ENCODE data around the gene LORICRIN.

Gene LORICRIN

DNA sequence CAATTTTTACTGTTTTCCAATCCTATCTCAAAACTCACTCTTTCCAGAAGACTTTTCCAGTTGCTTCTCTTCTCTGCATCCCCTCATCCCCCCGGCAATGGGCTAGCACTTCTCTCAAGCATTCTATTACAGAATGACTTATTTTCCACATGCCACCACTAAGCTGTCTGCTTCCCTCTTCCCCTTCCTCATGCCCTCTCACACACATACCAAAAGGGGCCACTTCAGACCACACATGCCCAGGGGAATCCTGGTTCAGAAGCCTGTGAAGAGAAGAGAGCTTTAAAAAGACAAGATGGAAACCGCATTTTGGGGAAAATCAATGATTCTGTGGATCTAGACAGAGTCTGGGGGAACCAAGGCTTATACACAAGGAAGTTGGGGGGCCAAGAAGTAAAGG lies 8.4 kb upstream of the LORICRIN start:
- DNase-seq, result no peak

DNA sequence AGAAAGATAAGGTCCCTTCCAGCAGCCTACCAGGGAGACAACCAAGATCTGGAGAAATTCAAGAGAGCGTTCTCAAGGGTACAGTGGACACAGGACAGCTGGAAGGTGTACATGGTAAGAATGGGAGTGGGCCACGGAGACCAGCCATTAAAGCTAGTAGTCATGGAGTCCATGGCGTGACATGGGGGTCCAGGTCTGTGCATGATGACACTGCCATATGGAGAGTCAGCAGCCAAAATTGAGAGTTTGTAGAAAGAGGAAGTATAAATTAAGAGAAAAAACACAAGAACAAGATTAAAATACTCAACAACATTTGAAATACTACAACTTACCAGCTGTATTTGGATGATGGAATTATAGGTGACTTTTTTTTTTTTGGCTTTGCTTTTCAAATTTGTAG lies 7.9 kb upstream of the LORICRIN start:
- DNase-seq, result no peak

DNA sequence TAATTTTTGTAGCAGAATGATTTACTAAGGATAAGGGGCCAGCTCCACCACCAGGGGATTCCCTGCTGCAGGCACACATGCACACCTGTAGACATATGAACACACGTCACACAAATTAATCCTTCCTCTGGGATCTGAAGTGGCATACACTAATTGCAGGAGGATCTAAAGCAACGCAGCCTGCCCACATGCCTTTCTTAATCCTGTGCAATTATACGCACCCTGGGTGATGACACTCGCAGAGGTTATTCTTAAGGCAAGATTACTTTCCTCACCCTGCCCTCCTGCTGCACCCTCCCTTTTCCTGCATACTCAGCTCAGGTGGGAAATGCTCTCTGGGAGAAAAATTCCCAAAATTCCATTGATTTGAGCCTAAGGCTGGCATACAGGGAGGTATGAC lies 7.5 kb upstream of the LORICRIN start:
- DNase-seq, result no peak

DNA sequence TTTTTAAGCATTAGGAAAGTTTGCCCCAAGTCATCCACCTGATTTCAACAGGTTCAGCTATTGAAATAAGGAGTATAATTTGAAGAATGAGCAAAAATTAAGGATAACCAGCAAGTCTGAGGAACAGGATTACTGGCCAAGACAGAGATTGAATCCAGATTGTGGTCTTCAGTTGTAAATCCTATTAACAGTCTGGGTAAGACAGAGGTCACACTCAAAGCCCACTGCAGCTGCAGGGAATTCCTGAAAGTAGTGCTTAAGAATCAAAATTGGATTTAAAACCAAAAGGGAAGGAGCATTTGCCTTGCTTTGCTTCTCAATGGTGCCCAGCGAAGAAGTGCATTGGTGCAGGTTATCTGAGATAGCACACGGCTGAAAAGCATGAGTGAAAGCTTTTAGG lies 6.4 kb upstream of the LORICRIN start:
- no peak for DNase-seq

DNA sequence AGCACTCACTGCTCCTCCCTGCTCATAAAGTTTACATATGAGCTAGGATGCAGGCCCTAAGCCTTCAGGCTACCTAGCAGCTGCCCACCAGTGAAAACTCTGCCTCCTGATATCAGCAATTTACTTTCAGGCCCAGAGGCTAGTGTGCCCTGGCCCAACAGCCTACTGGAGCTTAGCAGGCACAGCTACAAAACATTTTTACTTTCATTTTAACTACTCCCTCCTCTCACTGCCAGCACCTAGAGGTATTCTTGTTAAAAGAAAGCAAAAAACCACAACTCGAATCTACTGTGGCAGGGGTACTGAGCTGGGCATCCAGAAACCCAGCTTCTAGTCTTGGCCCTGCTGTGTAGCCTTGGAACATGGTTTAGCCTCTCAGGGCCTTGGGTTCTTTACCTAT lies 5.8 kb upstream of the LORICRIN start:
- DNase-seq, result no peak

DNA sequence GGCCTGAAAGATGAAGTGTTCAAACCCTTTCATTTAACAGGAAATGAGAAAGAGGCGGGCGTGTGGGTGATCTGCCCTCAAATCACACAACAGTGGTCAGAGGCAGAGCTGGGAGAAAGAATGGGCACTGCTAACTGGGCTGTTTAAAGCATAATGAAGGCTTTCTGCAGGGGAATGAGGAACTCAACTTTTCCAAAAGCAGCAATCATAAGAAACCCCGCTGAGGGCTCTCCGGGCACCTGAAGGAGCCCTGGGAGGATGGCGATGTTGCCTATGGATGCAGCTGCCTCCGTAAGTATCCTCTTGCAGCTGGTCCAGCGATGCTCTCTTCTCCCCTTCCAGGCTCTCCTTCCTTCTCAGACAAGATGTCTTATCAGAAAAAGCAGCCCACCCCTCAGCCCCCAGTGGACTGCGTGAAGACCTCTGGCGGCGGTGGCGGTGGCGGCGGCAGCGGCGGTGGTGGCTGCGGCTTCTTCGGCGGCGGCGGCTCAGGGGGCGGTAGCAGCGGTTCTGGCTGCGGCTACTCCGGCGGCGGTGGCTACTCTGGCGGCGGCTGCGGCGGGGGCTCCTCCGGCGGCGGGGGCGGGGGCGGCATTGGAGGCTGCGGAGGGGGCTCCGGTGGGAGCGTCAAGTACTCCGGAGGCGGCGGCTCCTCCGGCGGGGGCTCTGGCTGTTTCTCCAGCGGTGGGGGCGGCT lies 1.2 kb downstream of the LORICRIN start:
- DNase-seq, result no peak

DNA sequence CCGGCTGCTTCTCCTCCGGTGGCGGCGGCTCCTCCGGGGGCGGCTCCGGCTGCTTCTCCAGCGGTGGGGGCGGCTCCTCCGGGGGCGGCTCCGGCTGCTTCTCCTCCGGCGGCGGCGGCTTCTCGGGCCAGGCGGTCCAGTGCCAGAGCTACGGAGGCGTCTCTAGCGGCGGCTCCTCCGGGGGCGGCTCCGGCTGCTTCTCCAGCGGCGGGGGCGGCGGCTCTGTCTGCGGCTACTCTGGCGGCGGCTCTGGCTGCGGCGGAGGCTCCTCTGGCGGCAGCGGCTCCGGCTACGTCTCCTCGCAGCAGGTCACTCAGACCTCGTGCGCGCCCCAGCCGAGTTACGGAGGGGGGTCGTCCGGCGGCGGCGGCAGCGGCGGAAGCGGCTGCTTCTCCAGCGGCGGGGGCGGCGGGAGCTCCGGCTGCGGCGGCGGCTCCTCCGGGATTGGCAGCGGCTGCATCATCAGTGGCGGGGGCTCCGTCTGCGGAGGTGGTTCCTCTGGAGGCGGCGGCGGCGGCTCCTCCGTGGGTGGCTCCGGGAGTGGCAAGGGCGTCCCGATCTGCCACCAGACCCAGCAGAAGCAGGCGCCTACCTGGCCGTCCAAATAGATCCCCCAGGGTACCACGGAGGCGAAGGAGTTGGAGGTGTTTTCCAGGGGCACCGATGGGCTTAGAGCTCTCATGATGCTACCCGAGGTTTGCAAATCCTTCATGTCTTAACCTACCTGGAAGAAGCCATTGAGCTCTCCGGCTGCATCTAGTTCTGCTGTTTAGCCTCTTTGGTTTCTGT lies 2.0 kb downstream of the LORICRIN start:
- DNase-seq, result no peak

DNA sequence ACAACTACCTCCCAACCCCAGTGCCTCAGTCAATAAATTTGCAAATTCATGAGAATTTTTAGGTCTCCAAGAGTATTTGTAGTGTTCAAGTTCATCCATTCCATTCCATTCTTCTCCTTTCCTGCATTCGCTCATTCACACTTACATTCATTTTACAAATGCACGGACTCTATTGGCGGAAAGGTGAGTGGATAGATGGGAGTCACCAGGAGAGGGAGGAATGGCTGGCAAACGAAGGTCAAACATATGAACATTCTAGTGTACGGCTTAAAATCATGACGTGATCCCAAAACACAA lies 2.5 kb downstream of the LORICRIN start:
- DNase-seq, result no peak

DNA sequence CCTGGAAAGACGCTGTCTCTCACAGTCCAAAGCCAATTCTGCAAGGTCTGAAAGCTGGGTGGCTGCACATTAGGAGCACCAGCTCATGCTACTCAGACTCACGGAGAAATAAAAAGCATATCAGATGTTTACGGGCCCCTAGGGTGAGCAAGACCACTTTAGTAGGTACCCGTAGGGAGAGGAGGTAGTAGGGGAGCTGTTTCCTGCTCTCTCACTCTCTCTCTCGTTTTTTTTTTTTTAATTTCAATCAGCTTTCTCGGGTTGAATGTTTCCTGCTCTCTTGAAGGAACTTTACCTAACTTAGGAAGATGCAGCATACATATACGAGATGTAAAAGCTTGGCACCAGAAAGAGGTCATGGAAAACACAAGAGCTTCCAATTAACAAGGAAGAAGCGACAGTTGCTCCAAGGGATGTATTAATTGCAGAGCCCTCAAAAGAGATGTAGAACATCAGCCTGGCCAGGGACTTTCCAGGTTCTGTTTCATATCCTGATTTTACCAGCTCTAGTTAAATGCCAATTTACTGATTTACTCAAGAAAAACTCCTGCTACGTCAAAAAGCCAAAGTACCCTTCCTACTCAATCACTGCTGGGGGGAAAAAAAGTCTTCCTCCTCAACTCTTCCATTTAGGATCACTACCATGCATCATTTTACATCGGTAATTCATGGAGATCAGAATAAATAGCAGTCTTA lies 3.1 kb downstream of the LORICRIN start:
- DNase-seq, result no peak

DNA sequence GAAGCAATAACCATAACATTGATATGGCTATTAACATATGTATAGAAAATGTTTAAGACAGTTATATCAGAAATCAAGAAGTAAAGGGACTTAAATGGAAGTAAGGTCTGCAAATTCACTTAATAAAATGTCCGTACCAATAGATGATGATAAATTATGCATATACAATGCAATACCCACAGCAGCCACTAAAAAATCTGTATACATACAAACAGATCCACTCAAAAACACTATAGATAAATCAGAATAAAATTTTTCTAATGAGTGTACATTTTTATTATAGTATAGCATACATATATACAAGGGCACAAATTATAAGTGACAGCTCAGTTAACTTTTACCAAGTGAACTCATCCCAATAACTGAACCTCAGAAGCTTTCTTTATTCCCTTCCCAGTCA lies 6.0 kb downstream of the LORICRIN start:
- DNase-seq, result no peak

DNA sequence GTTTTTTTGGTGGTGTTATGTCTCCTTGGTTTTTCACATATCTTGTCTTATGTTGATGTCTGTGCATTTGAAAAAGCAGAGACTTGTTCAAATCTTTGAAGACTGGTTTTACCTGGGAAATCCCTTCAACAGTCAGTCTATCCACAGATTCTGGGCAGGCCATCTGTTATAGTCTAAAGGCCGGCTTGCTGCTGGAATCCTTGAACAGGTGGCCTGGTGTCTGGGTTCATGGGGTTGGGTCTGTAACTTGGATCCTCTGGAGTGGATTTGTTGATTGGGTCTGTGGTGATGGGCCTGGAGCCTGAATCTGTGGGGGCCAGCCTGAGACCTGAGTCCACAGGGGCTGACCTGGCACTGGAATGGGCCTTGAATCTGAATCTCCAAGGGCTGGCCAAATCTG lies 12.2 kb downstream of the LORICRIN start:
- no peak for DNase-seq

DNA sequence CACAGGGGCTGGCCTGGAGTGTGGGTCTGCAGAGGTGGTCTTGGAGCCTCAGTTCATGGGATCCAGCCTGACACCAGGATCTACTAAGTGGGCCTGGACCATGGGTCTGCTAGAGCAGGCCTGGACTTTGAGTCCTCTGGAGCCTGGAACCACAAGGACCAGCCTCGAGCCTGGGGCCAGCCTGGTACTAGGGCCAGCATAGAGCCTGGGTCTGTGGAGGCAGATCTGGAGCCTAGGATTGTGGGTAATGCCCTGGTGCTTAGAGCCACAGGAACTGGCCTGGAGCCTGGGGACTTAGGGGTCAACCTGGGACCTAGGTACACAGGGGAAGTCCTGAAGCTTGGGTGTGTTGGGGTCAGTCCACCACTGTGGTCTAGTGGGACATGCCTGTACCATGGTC lies 12.7 kb downstream of the LORICRIN start:
- DNase-seq, result no peak

DNA sequence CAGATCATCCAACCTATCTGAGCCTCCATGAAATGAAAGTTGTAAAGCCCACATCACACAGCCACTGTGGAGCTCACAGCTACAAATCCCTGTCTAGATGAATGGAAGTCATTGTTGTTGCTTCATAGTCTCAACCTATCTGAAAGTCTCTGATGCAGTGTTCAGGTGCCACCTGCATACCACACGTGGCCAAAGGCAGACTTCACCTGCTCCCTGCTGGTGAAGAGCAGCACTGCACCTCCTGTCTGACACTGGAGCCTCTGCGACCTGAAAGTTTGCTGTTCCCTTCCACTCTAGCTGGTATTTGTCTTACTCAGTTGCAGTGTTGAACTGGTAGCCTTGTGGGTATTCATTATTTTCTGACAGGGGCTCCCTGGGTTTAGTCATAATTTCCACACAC lies 18.4 kb downstream of the LORICRIN start:
- DNase-seq, result no peak

DNA sequence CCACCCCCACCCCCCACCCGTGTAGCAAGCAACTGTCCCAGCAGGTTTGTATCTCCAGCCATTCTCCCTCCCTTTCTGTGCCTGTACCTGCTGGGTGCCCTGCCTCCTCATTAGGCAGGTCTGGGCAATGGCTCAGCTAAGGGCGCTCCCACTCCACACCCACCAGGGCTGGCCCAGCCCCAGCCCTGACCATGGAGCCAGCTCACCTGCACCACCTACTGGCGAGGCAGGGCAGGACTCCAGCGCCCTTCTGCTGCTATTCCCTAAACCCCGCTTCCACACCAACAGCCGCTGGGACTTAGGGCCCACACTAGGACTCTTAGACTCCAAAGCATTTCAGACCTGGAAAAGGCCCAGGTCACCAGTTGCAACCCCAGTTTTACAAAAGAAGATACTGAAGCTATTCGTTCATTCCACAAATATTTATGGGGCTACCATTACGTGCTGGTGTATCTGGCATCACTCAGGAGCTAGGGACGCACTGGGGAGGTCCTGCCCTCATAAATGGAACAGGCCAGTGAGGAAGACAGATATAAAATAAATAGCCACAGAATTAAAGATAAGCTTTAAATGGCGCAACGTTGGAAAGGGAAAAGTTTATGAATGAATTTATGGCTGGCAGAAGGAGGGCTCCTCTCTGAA lies 29.3 kb downstream of the LORICRIN start:
- DNase-seq, result no peak

DNA sequence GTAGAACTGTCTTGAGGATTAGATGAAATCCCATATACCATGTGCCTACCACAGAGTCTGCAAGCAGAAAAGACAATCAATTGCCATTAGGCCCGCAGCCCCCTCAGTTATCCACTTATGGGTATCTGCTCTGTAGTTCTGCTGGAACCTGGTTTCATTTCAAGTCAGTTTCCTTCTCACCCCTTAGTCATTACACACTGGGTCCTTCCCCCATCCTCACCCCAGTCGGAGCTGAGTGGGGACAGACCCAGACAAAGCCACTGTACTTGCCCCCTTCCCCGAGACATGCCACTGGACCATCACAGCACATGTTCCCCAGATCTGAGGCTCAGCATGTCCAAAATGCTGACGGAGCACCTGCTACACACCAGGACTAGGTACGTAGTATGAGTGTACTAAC lies 32.0 kb downstream of the LORICRIN start:
- no peak for DNase-seq

DNA sequence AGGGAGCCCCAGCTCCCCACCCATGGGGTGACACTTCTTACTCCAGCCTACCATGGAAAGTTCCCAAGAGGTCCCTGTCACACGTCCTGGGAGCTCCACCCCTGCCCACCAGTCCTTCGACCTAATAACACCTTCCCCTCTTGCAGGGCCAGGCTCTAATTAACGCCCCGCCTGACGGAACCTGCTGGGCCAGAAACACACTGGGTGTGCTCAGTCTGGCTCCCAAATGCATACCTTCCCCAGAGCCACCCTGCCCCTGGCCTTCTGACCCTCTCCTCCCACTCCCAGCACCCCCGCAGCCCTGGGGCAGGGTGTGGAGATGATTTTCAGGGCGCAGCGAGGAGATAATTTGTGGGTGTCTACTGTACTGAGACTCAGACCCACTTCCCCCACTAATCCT lies 32.7 kb downstream of the LORICRIN start:
- no peak for DNase-seq

DNA sequence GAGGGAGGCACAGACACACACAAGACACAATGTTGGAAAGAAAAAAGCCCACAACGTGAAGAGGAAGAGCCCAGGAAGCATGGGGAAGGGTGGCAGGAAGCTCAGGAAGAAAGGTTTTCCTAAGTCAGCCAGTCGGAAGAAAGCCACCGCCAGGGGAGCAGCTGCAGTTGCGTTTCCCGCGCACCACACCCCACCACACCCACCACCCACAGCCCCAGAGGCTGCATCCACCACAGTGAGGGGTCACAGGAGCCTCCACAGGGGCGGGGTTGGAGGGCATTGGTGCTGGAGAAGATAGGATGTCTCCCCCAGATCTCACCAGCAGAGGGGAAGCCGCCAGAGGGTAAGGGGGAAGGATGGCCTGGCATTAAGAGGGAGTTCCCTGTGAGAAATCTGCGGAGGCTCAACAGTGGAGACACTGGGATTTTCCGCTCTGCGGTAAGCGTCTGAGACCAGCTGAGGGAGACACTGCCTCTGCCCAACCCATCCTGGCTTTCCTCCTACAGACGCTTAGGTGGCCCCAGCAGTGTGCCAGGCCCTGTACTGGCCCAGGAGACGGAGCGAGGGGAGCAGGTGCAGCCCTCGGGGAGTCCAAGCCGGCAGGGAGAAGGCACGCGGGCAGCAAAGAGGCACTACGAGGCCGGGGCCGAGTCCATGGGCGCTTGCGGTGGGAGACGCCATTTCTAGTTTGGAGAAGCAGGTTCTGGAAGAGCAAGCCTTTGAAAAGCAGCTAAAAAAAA lies 33.4 kb downstream of the LORICRIN start:
- no peak for DNase-seq

DNA sequence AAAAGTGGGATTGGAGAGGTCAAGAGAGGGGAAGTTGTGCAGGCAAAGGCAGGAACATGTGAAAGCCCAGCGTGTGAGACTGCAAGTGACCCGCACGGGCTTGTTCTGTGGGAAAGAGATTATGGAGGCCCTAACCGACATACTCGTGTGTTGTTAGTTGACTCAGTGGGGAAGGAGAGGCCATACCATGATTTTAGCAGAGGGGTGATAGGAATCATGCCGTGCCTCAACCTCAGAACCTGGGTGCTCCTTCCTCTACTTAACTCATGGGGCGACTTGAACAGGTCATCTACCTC lies 33.9 kb downstream of the LORICRIN start:
- DNase-seq, result no peak

DNA sequence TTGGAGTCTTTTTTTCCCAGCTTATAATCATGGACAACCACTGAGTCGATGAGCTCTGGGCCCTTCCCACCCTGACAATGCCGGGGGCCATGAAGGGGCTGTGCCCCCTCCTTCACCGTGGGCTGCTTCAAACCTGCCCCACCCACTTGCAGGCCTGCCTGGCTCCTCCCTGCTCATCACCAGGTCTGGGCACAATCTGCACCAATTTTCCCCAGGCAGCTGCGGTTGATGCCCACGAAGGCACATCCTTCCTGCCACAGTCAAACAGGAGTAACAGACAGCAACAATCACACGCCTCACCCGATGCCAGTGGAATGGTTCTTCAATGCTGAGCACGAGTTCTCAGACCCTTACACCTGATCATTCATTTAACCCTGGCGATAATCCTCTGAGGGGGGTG lies 34.4 kb downstream of the LORICRIN start:
- DNase-seq, result no peak

DNA sequence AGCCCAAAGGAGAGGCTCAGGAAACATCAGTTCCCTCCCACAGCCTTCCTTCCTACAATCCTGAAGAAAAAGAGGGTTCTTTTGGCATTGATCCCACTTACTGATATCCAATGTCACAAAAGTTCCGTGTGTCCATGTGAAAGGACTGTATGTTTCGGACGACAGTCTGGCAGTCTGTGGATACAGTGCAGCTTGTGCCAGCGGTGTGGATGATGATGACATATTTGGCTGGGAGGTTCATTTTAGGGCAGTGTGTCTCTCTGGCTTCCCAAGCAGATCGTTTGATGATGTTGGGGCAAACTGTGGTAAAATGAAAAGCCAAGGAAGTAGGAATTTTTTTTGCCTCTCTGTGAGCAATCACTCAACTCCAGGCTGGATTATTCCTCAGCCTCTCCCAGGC lies 42.8 kb downstream of the LORICRIN start:
- no peak for DNase-seq

DNA sequence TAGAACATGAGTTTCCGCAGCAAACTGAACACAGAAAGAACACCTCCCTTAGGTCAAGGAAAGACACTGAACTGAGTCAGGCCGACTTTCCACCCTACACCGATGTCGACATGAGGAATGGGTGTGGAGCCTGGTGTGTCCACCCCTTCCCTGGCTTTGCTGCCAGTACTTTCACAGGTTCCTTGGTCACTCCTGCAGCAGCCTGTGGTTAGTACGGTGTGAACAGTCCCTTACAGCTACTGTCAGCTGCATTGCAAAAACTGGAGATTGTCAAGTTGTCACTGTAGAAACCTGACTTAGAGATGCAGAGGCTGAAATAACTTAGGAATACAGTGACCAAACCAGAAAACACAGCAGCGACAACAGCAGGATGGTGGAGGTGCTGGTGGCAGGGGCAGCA lies 46.2 kb downstream of the LORICRIN start:
- no peak for DNase-seq

DNA sequence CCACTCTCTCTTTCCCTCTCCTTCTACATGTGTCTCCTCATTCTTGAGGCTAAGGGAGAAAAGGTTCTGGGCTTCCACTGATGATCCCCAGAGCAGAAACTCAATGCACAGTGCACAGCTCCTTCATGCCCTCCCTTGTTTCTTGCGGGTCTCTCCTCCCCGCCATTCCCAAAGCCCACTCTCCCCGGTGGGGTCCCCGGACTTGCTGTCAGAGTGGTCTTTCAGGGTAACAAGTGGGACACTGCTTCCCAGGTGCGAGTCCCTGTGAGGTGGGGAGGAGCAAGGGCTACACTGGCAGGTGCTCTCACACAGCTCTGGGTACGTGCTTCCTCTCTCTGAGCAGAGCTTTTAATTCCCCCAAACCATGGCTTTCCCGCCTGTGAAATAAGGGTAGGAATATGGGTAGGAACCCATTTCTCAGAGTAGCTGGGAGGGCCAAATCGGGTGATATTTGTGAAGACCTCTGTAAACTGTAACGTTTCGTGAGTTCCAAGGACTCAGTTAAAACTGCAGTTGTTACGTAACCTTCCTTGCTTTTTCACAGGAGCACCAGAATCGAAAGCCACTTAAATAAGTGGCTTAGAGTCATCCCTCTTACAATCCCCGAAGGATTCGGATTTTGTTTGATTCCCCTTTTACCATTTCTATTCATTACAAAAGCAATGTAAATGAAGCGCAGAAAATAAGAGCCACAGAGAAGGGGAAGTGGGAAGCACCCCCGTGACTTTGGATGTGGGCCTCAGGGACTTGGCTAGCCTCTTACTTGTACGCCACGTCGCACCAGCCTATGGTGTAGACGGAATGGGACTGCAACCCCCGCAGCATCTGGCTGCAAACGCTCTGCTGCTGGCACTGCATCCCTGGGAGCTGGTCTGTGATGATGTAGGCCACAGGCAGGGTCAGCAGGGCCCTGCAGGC lies 47.1 kb downstream of the LORICRIN start:
- no peak for DNase-seq
